Measurements from ENCODE around the gene FAM186B.
"Not testable (repeated sequence)": the region's sequence is repeated elsewhere in the genome, so short reads cannot be mapped to it uniquely, and the experiment has no call there.

FAM186B gene

GRCh38 chr12:49605539-49605938, at the start of gene FAM186B:
TSS of gene FAM186B (minus strand) at chr12:49605639. CDS start at chr12:49605477, 162 bp downstream.
- H3K9me2 ChIP-seq (ENCODE audit: low read depth, low read length); H3K4me2 ChIP-seq (ENCODE audit: low read length); H3K27me3 ChIP-seq (ENCODE audit: insufficient read depth, low read length); H3K4me1 ChIP-seq (ENCODE audit: insufficient read depth, low read length, severe bottlenecking); H3K27ac ChIP-seq (ENCODE audit: low read depth, low read length, poor library complexity, severe bottlenecking); H3K36me3 ChIP-seq (ENCODE audit: insufficient read depth, low read length); H2AFZ ChIP-seq (ENCODE audit: low read length); H3K4me3 ChIP-seq (ENCODE audit: low read depth, low read length, poor library complexity, severe bottlenecking); H3K9me3 ChIP-seq (ENCODE audit: low read length); H3K9ac ChIP-seq (ENCODE audit: low read length); H4K20me1 ChIP-seq (ENCODE audit: insufficient read depth, low read length); H3K79me2 ChIP-seq (ENCODE audit: insufficient read depth, low read length); H3F3A ChIP-seq (ENCODE audit: insufficient read depth, low read length): not testable (repeated sequence)

DNA sequence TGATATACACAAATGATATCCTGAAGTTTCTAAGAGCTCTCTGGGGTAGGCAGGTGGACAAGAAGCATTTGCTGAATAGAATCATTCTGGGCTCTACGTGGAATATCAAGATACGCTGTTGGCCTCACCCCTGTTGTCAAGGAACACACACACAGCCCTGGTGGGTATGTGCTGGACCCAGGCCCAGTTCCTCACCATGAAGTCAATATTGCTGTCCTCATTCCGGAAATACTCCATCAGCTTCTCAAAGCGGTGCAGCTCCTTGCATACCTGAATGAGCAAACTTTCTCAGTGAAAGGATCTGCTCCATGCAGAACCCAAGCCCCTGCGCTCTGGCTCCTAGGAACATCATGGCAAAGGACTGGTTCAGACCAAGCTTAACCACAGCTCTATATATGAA, 49.3 kb upstream of the FAM186B start:
- Histone ChIP-seq H3K4me1 (ENCODE audit: insufficient read depth, low read length, severe bottlenecking) (no peaks in the 10 kb centered on the region), H3K36me3 (ENCODE audit: insufficient read depth, low read length) (no peaks in the 10 kb centered on the region), H2AFZ (ENCODE audit: low read length) (no peak overlapping the region), H3K4me3 (ENCODE audit: low read depth, low read length, poor library complexity, severe bottlenecking) (no peak overlapping the region), H3K79me2 (ENCODE audit: insufficient read depth, low read length) (no peaks in the 10 kb centered on the region), H3F3A (ENCODE audit: insufficient read depth, low read length) (no peaks in the 10 kb centered on the region), H3K9me3 (ENCODE audit: low read length) (no peaks in the 10 kb centered on the region), H3K9me2 (ENCODE audit: low read depth, low read length) (no peaks in the 10 kb centered on the region), H3K27ac (ENCODE audit: low read depth, low read length, poor library complexity, severe bottlenecking) (no peak overlapping the region), H3K27me3 (ENCODE audit: insufficient read depth, low read length) (no peaks in the 10 kb centered on the region), H3K9ac (ENCODE audit: low read length) (no peak overlapping the region), H3K4me2 (ENCODE audit: low read length) (no peak overlapping the region), H4K20me1 (ENCODE audit: insufficient read depth, low read length) (no peaks in the 10 kb centered on the region)
- TF ChIP-seq EZH2 (IDR thresholded peaks at IDR 0.05; ENCODE audit: borderline replicate concordance, low read length) = no peak
- TF ChIP-seq, protein P1, sequence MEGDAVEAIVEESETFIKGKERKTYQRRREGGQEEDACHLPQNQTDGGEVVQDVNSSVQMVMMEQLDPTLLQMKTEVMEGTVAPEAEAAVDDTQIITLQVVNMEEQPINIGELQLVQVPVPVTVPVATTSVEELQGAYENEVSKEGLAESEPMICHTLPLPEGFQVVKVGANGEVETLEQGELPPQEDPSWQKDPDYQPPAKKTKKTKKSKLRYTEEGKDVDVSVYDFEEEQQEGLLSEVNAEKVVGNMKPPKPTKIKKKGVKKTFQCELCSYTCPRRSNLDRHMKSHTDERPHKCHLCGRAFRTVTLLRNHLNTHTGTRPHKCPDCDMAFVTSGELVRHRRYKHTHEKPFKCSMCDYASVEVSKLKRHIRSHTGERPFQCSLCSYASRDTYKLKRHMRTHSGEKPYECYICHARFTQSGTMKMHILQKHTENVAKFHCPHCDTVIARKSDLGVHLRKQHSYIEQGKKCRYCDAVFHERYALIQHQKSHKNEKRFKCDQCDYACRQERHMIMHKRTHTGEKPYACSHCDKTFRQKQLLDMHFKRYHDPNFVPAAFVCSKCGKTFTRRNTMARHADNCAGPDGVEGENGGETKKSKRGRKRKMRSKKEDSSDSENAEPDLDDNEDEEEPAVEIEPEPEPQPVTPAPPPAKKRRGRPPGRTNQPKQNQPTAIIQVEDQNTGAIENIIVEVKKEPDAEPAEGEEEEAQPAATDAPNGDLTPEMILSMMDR (IDR thresholded peaks at IDR 0.05; ENCODE audit: low read length) = no peak

DNA sequence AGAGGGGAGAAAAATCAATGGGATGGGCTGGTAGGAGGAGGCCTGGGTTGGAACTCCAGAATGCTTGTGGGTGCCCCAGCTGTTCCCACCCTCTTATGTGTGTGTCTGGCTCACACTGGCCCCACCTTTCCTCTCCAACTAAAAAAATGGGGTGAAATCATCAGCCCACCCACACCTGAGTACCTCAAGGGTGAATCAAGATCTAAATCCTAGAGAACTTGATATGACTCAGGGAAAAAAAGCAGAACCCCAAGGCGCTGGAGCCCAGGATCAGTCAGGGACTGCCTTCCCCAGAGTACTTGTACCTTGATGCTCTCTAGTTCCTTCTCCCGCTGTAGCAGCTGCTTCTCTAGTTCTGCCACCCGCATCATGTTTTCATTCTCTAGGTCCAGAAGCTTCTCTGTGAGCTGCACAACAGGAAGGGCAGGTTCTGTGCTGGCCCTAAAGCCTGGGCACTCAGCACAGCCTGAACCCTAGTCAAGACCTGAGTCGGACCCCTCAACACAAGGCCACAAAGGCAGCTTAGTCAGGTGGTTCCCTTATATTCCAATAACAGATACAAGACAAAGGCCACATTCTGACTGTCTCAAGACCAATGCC, 47.6 kb upstream of the FAM186B start:
- Histone ChIP-seq H3K4me3 (ENCODE audit: low read depth, low read length, poor library complexity, severe bottlenecking) (no peak overlapping the region), H3K27me3 (ENCODE audit: insufficient read depth, low read length) (no peaks in the 10 kb centered on the region), H3K4me1 (ENCODE audit: insufficient read depth, low read length, severe bottlenecking) (no peaks in the 10 kb centered on the region), H2AFZ (ENCODE audit: low read length) (no peak overlapping the region), H4K20me1 (ENCODE audit: insufficient read depth, low read length) (no peaks in the 10 kb centered on the region), H3F3A (ENCODE audit: insufficient read depth, low read length) (no peaks in the 10 kb centered on the region), H3K9me3 (ENCODE audit: low read length) (no peaks in the 10 kb centered on the region), H3K4me2 (ENCODE audit: low read length) (no peak overlapping the region), H3K9me2 (ENCODE audit: low read depth, low read length) (no peaks in the 10 kb centered on the region), H3K36me3 (ENCODE audit: insufficient read depth, low read length) (no peaks in the 10 kb centered on the region), H3K9ac (ENCODE audit: low read length) (no peak overlapping the region), H3K27ac (ENCODE audit: low read depth, low read length, poor library complexity, severe bottlenecking) (no peak overlapping the region), H3K79me2 (ENCODE audit: insufficient read depth, low read length) (no peaks in the 10 kb centered on the region)
- no peak for TF ChIP-seq EZH2 (IDR thresholded peaks at IDR 0.05; ENCODE audit: borderline replicate concordance, low read length)

- Histone ChIP-seq H3K79me2 (ENCODE audit: insufficient read depth, low read length) (no peaks in the 10 kb centered on the region), H3K36me3 (ENCODE audit: insufficient read depth, low read length) (no peaks in the 10 kb centered on the region), H3F3A (ENCODE audit: insufficient read depth, low read length) (no peaks in the 10 kb centered on the region), H3K27ac (ENCODE audit: low read depth, low read length, poor library complexity, severe bottlenecking) (no peak overlapping the region), H3K4me3 (ENCODE audit: low read depth, low read length, poor library complexity, severe bottlenecking) (no peak overlapping the region), H4K20me1 (ENCODE audit: insufficient read depth, low read length) (no peaks in the 10 kb centered on the region), H3K9me3 (ENCODE audit: low read length) (no peaks in the 10 kb centered on the region), H3K4me2 (ENCODE audit: low read length) (no peak overlapping the region), H3K27me3 (ENCODE audit: insufficient read depth, low read length) (no peaks in the 10 kb centered on the region), H2AFZ (ENCODE audit: low read length) (no peak overlapping the region), H3K9ac (ENCODE audit: low read length) (no peak overlapping the region), H3K4me1 (ENCODE audit: insufficient read depth, low read length, severe bottlenecking) (no peaks in the 10 kb centered on the region), H3K9me2 (ENCODE audit: low read depth, low read length) (no peaks in the 10 kb centered on the region)
- TF ChIP-seq, protein P1 (IDR thresholded peaks at IDR 0.05; ENCODE audit: low read length) = no peak
- no peak for TF ChIP-seq EZH2 (IDR thresholded peaks at IDR 0.05; ENCODE audit: borderline replicate concordance, low read length)
Measured at GRCh38 chr12:49651855-49652254, 46.4 kb upstream of the FAM186B start.
